H1 (cell line): ENCODE measurements around the gene CDC42EP1. TPM values are rescaled to one million over a fixed set of nuclear protein-coding genes. Genes with fewer than 3 reads are reported as not detected.

Experiments used
- CTBP2 ChIP-seq: IDR thresholded peaks from 2 replicates; pipeline ENCODE4 v1.7.0; 2011; ENCODE audit warnings: borderline replicate concordance, mild to moderate bottlenecking, moderate library complexity, mixed read lengths, low read length; ENCODE audit not compliant: insufficient read depth, insufficient read length
- RXRA ChIP-seq: IDR thresholded peaks from 2 replicates; pipeline ENCODE4 v1.6.1; 2011; ENCODE audit warnings: low read depth, mild to moderate bottlenecking, low read length, moderate library complexity; ENCODE audit not compliant: insufficient read depth
- TAF1 ChIP-seq: IDR thresholded peaks from 2 replicates; pipeline ENCODE4 v1.6.1; 2011; ENCODE audit warnings: mild to moderate bottlenecking, low read depth, low read length
- polyA plus RNA-seq, 7 experiments: library from polyadenylated mRNA; depleted of rRNA in 3 of 7; stranded (reverse) in 5 of 7; unstranded in 2 of 7; fragments of >200 nt in 5 of 7; fragments of 200-250 nt in 2 of 7; gene quantifications; 1 replicate in 5 of 7; 2 replicates in 1 of 7; 4 replicates in 1 of 7; pipeline versions ENCODE4 v1.2.1 to v1.2.3, GENCODE V29; 2011 to 2013; ENCODE audit warnings: missing spikeins in 2 of 7, mixed read lengths in 2 of 7
- total RNA-seq: library from RNA; stranded (reverse); fragmentation: NEBNext Ultra II Directional; extraction: Animal tissue kit (Norgen Biotek cat#: 25700); gene quantifications from 2 replicates; pipeline ENCODE4 v1.2.1, GENCODE V29; 2021
- TF ChIP-seq, protein P1 (sequence below), 3 experiments: IDR thresholded peaks; 1 replicate in 2 of 3; 2 replicates in 1 of 3; pipeline versions ENCODE4 v1.5.1 to v1.6.1; 2011; ENCODE audit warnings: low read length in 3 of 3, mild to moderate bottlenecking in 3 of 3, inconsistent platforms in 2 of 3, low read depth in 1 of 3, moderate library complexity in 1 of 3; ENCODE audit not compliant: insufficient read depth in 1 of 3; ENCODE audit errors: control extremely low read depth in 1 of 3

The CDC42EP1 gene
- total and polyA plus RNA-seq, 2 of the 8 experiments (the other 6 are each of a cell fraction or from before 2014, with no cell fraction given): 8.3 to 11.2 TPM

GRCh38 chr22:37547251-37547741 lies 13.0 kb upstream of the CDC42EP1 start (continued):
- TF ChIP-seq RXRA (no peak), TAF1 (no peak), CTBP2 (no peak)
- TF ChIP-seq, protein P1, sequence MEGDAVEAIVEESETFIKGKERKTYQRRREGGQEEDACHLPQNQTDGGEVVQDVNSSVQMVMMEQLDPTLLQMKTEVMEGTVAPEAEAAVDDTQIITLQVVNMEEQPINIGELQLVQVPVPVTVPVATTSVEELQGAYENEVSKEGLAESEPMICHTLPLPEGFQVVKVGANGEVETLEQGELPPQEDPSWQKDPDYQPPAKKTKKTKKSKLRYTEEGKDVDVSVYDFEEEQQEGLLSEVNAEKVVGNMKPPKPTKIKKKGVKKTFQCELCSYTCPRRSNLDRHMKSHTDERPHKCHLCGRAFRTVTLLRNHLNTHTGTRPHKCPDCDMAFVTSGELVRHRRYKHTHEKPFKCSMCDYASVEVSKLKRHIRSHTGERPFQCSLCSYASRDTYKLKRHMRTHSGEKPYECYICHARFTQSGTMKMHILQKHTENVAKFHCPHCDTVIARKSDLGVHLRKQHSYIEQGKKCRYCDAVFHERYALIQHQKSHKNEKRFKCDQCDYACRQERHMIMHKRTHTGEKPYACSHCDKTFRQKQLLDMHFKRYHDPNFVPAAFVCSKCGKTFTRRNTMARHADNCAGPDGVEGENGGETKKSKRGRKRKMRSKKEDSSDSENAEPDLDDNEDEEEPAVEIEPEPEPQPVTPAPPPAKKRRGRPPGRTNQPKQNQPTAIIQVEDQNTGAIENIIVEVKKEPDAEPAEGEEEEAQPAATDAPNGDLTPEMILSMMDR (IDR thresholded peaks at IDR 0.05; ENCODE audit: control extremely low read depth in 1 of 3, insufficient read depth in 1 of 3, low read depth in 1 of 3, low read length in 3 of 3): no peak
- TF ChIP-seq, all 59 proteins: peak for 0
